VCaP (cell line): ENCODE measurements around the gene SURF6.
"Not testable (repeated sequence)": the region's sequence is repeated elsewhere in the genome, so short reads cannot be mapped to it uniquely, and the experiment has no call there.

Experiments used
- H3K27ac ChIP-seq: fragments of 450-650 bp; 2 replicates; pipeline ENCODE4 v1.5.1; 2017
- CTCF ChIP-seq: fragments of 450-650 bp; conservative IDR thresholded peaks from 2 replicates; pipeline ENCODE4 v1.5.1; 2017; ENCODE audit warnings: mild to moderate bottlenecking, moderate library complexity

SURF6 gene

GRCh38 chr9:133322701-133323100, 13.3 kb downstream of the SURF6 start:
- no peak overlapping the region for H3K27ac ChIP-seq
- TF ChIP-seq CTCF = no peak

GRCh38 chr9:133321411-133321935, 14.5 kb downstream of the SURF6 start:
- TF ChIP-seq CTCF = no peak
- no peak overlapping the region for H3K27ac ChIP-seq

GRCh38 chr9:133320421-133320881, 15.5 kb downstream of the SURF6 start:
- TF ChIP-seq CTCF = no peak
- H3K27ac ChIP-seq = no peak overlapping the region

GRCh38 chr9:133317551-133317950, 18.4 kb downstream of the SURF6 start:
- H3K27ac ChIP-seq = not testable (repeated sequence)

GRCh38 chr9:133315997-133316396, 20.0 kb downstream of the SURF6 start:
- no peak for TF ChIP-seq CTCF
- no peak overlapping the region for H3K27ac ChIP-seq

GRCh38 chr9:133309608-133310007, 26.4 kb downstream of the SURF6 start:
- TF ChIP-seq CTCF = no peak
- H3K27ac ChIP-seq = no peak overlapping the region

GRCh38 chr9:133307301-133307700, 28.7 kb downstream of the SURF6 start:
- H3K27ac ChIP-seq = no peak overlapping the region
- TF ChIP-seq CTCF = no peak

- no peak overlapping the region for H3K27ac ChIP-seq
- TF ChIP-seq CTCF = no peak
Observed at GRCh38 chr9:133306242-133307204, 29.5 kb downstream of the SURF6 start.
